K562 (cell line): ENCODE data around the gene NEURL4. TPM values are rescaled to one million over a fixed set of nuclear protein-coding genes. Genes with fewer than 3 reads are reported as not detected.

Source experiments
- ATAC-seq: fragments of 200-7000 bp; cut with Tn5 transposase; 3 replicates; pipeline ENCODE4 v1.9.1; 2020; ENCODE audit warnings: moderate library complexity
- BruUV-seq: library from RNA; stranded (reverse); fragments of 400-500 nt; replicated peaks from 2 replicates; lab custom pipeline; 2021; lab: Mats Ljungman, UMichigan
- CTCF ChIA-PET: fragments of 300-600 bp; formaldehyde crosslinking; extraction: SDS; loops from one replicate; lab custom pipeline; 2021; ENCODE audit warnings: low intra/inter-chr PET ratio; lab: Yijun Ruan, JAX
- POLR2A ChIA-PET: fragments of 300-600, 350-650 bp; sonication (Branson Sonifier 250); formaldehyde crosslinking; extraction: SDS; loops from one replicate; lab custom pipeline; 2021; ENCODE audit warnings: antibody characterized with exemption, inconsistent platforms; lab: Yijun Ruan, JAX
- DNase-seq, 4 experiments: peaks; one replicate each; pipeline versions ENCODE4 v3.0.0 to v3.0.0-alpha.2; 2011 to 2018; ENCODE audit warnings: low spot score in 3 of 4, mixed read lengths in 3 of 4; ENCODE audit errors: extremely low read depth in 1 of 4
- FAIRE-seq: peaks from 2 replicates; lab custom pipeline; 2011; peaks lifted over from hg19 to GRCh38; lab: Jason Lieb, UNC
- H2AFZ ChIP-seq: 2 replicates; pipeline ENCODE4 v1.6.0; 2011; ENCODE audit warnings: low read depth, low read length, control low read depth, inconsistent platforms
- H3K27ac ChIP-seq: fragments of 200-600 bp; 3 replicates; pipeline ENCODE4 v1.8.0; 2011; ENCODE audit warnings: low read depth, mild to moderate bottlenecking, control low read depth, inconsistent platforms, low read length, moderate library complexity, mixed read lengths; ENCODE audit errors: extremely low read depth
- H3K27me3 ChIP-seq, 2 experiments: fragments of 300-600 bp in 1 of 2; 2 replicates in 1 of 2; 3 replicates in 1 of 2; pipeline versions ENCODE4 v1.6.0 to v1.8.0; 2011; ENCODE audit warnings: inconsistent platforms in 2 of 2, low read length in 2 of 2, mild to moderate bottlenecking in 1 of 2, mixed read lengths in 1 of 2, moderate library complexity in 1 of 2; ENCODE audit not compliant: control insufficient read depth in 2 of 2, insufficient read depth in 2 of 2
- H3K36me3 ChIP-seq: fragments of 300-600 bp; 3 replicates; pipeline ENCODE4 v1.8.0; 2011; ENCODE audit warnings: mild to moderate bottlenecking, low read length, inconsistent platforms; ENCODE audit not compliant: control insufficient read depth, insufficient read depth
- H3K4me1 ChIP-seq, 2 experiments: fragments of 200-600 bp in 1 of 2; replicated peaks in 1 of 2; 2 replicates in 1 of 2; 3 replicates in 1 of 2; pipeline versions ENCODE4 v1.5.1 to v1.8.0; 2011; ENCODE audit warnings: inconsistent platforms in 2 of 2, low read length in 2 of 2, mild to moderate bottlenecking in 1 of 2, mixed read lengths in 1 of 2, moderate library complexity in 1 of 2; ENCODE audit not compliant: control insufficient read depth in 2 of 2, insufficient read depth in 2 of 2
- H3K4me2 ChIP-seq: 2 replicates; pipeline ENCODE4 v1.6.1; 2011; ENCODE audit warnings: low read length, control low read depth, inconsistent platforms, mixed read lengths; ENCODE audit not compliant: insufficient read depth
- H3K4me3 ChIP-seq: fragments of 200-600 bp; sonication (generic), shearing (Covaris generic); 2 replicates; pipeline ENCODE4 v1.5.1; 2016; ENCODE audit warnings: control low read depth, inconsistent platforms
- H3K79me2 ChIP-seq: fragments of 200-600 bp; 3 replicates; pipeline ENCODE4 v1.8.0; 2011; ENCODE audit warnings: low read length, inconsistent platforms; ENCODE audit not compliant: control insufficient read depth, insufficient read depth
- H3K9ac ChIP-seq, 2 experiments: 2 replicates each; pipeline versions ENCODE4 v1.6.0 to v1.6.1; 2011; ENCODE audit warnings: low read depth in 2 of 2, low read length in 2 of 2, control low read depth in 1 of 2, inconsistent platforms in 1 of 2, mild to moderate bottlenecking in 1 of 2, mixed read lengths in 1 of 2; ENCODE audit not compliant: insufficient read depth in 1 of 2
- H3K9me1 ChIP-seq: one replicate; pipeline ENCODE4 v1.6.0; 2011; ENCODE audit warnings: inconsistent platforms, mild to moderate bottlenecking, low read length, moderate library complexity; ENCODE audit not compliant: control insufficient read depth, insufficient read depth
- H3K9me3 ChIP-seq: replicated peaks from 2 replicates; pipeline ENCODE4 v1.5.1; 2011; ENCODE audit warnings: low read depth, low read length, inconsistent platforms; ENCODE audit not compliant: control insufficient read depth, insufficient read depth
- H4K20me1 ChIP-seq: replicated peaks from 2 replicates; pipeline ENCODE4 v1.6.1; 2011; ENCODE audit warnings: low read length, inconsistent platforms, mixed read lengths; ENCODE audit not compliant: control insufficient read depth, insufficient read depth
- BCOR ChIP-seq: fragments of 450-650 bp; IDR thresholded peaks from 2 replicates; pipeline ENCODE4 v1.6.1; 2016
- CREBBP ChIP-seq: IDR thresholded peaks from one replicate; pipeline ENCODE4 v1.6.1; 2012; ENCODE audit warnings: low read depth, mild to moderate bottlenecking, control low read depth, inconsistent platforms, low read length
- HDAC8 ChIP-seq: fragments of 450-650 bp; IDR thresholded peaks from 2 replicates; pipeline ENCODE4 v1.6.1; 2016; ENCODE audit warnings: mild to moderate bottlenecking, missing genetic modification characterization, moderate library complexity, missing compliant biosample characterization
- HMG20B ChIP-seq: fragments of 250-450 bp; sonication (Bioruptor Pico); IDR thresholded peaks from 2 replicates; pipeline ENCODE4 v1.5.0; 2021; ENCODE audit warnings: mild to moderate bottlenecking
- IRF2 ChIP-seq: sonication (generic); formaldehyde crosslinking; IDR thresholded peaks from 2 replicates; pipeline ENCODE4 v1.8.1; 2022; ENCODE audit warnings: mild to moderate bottlenecking, missing genetic modification reagents
- POLR3A ChIP-seq: IDR thresholded peaks from 2 replicates; pipeline ENCODE4 v1.6.1; 2011; ENCODE audit warnings: borderline replicate concordance, mild to moderate bottlenecking, moderate library complexity; ENCODE audit not compliant: insufficient read length, insufficient read depth; ENCODE audit errors: extremely low read depth
- RAD51 ChIP-seq: fragments of 450-650 bp; IDR thresholded peaks from 2 replicates; pipeline ENCODE4 v1.7.1; 2016; ENCODE audit warnings: low read depth, mild to moderate bottlenecking, borderline replicate concordance
- SMAD4 ChIP-seq: fragments of 250-450 bp; sonication (Bioruptor Pico); conservative IDR thresholded peaks from 2 replicates; pipeline ENCODE4 v1.8.0; 2021; ENCODE audit warnings: inconsistent platforms, mild to moderate bottlenecking, moderate library complexity
- SNIP1 ChIP-seq: fragments of 450-650 bp; IDR thresholded peaks from 2 replicates; pipeline ENCODE4 v1.7.1; 2017; ENCODE audit warnings: low read depth, mild to moderate bottlenecking
- SRSF7 ChIP-seq: fragments of 200-400 bp; formaldehyde crosslinking; optimal IDR thresholded peaks from 2 replicates; pipeline ENCODE3; 2017; ENCODE audit warnings: mild to moderate bottlenecking, low read depth, low read length
- TAL1 ChIP-seq: fragments of 450-650 bp; IDR thresholded peaks from 2 replicates; pipeline ENCODE4 v1.6.1; 2016; ENCODE audit warnings: mild to moderate bottlenecking
- WHSC1 ChIP-seq: IDR thresholded peaks from one replicate; pipeline ENCODE4 v1.6.1; 2012; ENCODE audit warnings: low read length, control low read depth, inconsistent platforms
- WGBS: fragments of 100-300 bp; shearing (Covaris generic); methylation state at CpG from one replicate; pipeline ENCODE4 v1.1.6; 2016; ENCODE audit warnings: low coverage, mixed read lengths; ENCODE audit not compliant: insufficient coverage; ENCODE audit errors: missing lambda C conversion rate; 5-methylcytosine and 5-hydroxymethylcytosine counted together
- in situ Hi-C: fragments of 300-500 bp; cut with MboI; formaldehyde crosslinking; loops from 4 replicates; pipeline ENCODE4 v1.15.0; 2018; ENCODE audit warnings: inconsistent platforms, mixed read lengths
- intact Hi-C: fragments of 100-400 bp; cut with micrococcal nuclease; formaldehyde crosslinking; loops from 2 replicates; pipeline ENCODE4 v1.14.2; 2022
- polyA plus RNA-seq, 8 experiments: library from polyadenylated mRNA; depleted of rRNA in 4 of 8; stranded (reverse) in 5 of 8; unstranded in 3 of 8; fragments of >200 nt; fragmentation: Nextera tagmentation in 2 of 8; fragmentation: Illumina TruSeq in 1 of 8; extraction: Ambion mirVana in 2 of 8; extraction: Trizol in 1 of 8; gene quantifications; 2 replicates each; pipeline versions ENCODE4 v1.2.1 to v1.2.3, GENCODE V29; 2011 to 2014; ENCODE audit warnings: inconsistent platforms in 1 of 8, missing spikeins in 1 of 8
- total RNA-seq, 7 experiments: library from RNA; depleted of rRNA in 6 of 7; stranded (reverse); fragments of >200 nt in 6 of 7; fragmentation: Illumina TruSeq in 2 of 7; extraction: Trizol in 2 of 7; gene quantifications; 2 replicates each; pipeline versions ENCODE4 v1.2.1 to v1.2.3, GENCODE V29; 2011 to 2021; ENCODE audit warnings: low replicate concordance in 1 of 7
- TF ChIP-seq, protein P1 (sequence below): sonication (generic); formaldehyde crosslinking; IDR thresholded peaks from 2 replicates; pipeline ENCODE4 v1.8.0; 2022; ENCODE audit warnings: mild to moderate bottlenecking, missing genetic modification reagents
- TF ChIP-seq, protein P2 (sequence below): fragments of 250-450 bp; sonication (Bioruptor Pico); IDR thresholded peaks from 2 replicates; pipeline ENCODE4 v1.4.0; 2020; ENCODE audit warnings: borderline replicate concordance
- TF ChIP-seq, protein P3 (sequence below), 2 experiments: fragments of 150-350 bp in 1 of 2; IDR thresholded peaks; 2 replicates each; pipeline ENCODE4 v1.6.1; 2012 to 2016; ENCODE audit warnings: low read depth in 2 of 2, low read length in 2 of 2, mild to moderate bottlenecking in 1 of 2, moderate library complexity in 1 of 2

NEURL4 gene
- total and polyA plus RNA-seq, 9 of the 15 experiments (the other 6 are each of a cell fraction or from before 2014, with no cell fraction given), result 0.08 to 37.4 (median 11.5) TPM

DNA sequence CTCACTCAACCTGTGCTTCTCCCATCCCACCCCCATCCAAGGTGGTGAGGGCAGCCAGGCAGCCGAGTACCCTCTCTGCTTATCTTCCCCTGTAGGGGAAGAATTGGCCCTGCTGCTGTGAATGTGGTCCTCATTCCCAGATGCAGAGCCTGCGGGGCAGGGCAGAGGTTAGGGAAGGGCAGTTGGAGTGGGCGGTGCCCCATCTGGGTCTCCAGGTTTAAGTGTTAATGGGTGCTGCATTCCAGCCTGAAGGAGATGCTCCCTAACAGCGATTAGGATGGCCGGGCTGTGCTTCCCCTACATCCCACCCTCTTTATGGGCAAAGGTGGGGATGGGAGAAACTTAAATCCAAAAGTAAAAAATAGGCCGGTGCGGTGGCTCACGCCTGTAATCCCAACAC lies 37.9 kb upstream of the NEURL4 start:
- FAIRE-seq, result no peak
- TF ChIP-seq TAL1, result no peak
- TF ChIP-seq, protein P1, sequence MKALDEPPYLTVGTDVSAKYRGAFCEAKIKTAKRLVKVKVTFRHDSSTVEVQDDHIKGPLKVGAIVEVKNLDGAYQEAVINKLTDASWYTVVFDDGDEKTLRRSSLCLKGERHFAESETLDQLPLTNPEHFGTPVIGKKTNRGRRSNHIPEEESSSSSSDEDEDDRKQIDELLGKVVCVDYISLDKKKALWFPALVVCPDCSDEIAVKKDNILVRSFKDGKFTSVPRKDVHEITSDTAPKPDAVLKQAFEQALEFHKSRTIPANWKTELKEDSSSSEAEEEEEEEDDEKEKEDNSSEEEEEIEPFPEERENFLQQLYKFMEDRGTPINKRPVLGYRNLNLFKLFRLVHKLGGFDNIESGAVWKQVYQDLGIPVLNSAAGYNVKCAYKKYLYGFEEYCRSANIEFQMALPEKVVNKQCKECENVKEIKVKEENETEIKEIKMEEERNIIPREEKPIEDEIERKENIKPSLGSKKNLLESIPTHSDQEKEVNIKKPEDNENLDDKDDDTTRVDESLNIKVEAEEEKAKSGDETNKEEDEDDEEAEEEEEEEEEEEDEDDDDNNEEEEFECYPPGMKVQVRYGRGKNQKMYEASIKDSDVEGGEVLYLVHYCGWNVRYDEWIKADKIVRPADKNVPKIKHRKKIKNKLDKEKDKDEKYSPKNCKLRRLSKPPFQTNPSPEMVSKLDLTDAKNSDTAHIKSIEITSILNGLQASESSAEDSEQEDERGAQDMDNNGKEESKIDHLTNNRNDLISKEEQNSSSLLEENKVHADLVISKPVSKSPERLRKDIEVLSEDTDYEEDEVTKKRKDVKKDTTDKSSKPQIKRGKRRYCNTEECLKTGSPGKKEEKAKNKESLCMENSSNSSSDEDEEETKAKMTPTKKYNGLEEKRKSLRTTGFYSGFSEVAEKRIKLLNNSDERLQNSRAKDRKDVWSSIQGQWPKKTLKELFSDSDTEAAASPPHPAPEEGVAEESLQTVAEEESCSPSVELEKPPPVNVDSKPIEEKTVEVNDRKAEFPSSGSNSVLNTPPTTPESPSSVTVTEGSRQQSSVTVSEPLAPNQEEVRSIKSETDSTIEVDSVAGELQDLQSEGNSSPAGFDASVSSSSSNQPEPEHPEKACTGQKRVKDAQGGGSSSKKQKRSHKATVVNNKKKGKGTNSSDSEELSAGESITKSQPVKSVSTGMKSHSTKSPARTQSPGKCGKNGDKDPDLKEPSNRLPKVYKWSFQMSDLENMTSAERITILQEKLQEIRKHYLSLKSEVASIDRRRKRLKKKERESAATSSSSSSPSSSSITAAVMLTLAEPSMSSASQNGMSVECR, result no peak
- TF ChIP-seq CREBBP, result no peak
- TF ChIP-seq, protein P2, sequence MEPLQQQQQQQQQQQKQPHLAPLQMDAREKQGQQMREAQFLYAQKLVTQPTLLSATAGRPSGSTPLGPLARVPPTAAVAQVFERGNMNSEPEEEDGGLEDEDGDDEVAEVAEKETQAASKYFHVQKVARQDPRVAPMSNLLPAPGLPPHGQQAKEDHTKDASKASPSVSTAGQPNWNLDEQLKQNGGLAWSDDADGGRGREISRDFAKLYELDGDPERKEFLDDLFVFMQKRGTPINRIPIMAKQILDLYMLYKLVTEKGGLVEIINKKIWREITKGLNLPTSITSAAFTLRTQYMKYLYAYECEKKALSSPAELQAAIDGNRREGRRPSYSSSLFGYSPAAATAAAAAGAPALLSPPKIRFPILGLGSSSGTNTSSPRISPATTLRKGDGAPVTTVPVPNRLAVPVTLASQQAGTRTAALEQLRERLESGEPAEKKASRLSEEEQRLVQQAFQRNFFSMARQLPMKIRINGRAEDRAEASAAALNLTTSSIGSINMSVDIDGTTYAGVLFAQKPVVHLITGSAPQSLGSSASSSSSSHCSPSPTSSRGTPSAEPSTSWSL (CRISPR knock-in tag), result no peak
- TF ChIP-seq HDAC8, result no peak
- TF ChIP-seq SRSF7, result no peak
- TF ChIP-seq SNIP1, result no peak
- TF ChIP-seq BCOR, result no peak
- TF ChIP-seq HMG20B (CRISPR knock-in tag), result no peak
- no peak for TF ChIP-seq RAD51
- TF ChIP-seq, protein P3, sequence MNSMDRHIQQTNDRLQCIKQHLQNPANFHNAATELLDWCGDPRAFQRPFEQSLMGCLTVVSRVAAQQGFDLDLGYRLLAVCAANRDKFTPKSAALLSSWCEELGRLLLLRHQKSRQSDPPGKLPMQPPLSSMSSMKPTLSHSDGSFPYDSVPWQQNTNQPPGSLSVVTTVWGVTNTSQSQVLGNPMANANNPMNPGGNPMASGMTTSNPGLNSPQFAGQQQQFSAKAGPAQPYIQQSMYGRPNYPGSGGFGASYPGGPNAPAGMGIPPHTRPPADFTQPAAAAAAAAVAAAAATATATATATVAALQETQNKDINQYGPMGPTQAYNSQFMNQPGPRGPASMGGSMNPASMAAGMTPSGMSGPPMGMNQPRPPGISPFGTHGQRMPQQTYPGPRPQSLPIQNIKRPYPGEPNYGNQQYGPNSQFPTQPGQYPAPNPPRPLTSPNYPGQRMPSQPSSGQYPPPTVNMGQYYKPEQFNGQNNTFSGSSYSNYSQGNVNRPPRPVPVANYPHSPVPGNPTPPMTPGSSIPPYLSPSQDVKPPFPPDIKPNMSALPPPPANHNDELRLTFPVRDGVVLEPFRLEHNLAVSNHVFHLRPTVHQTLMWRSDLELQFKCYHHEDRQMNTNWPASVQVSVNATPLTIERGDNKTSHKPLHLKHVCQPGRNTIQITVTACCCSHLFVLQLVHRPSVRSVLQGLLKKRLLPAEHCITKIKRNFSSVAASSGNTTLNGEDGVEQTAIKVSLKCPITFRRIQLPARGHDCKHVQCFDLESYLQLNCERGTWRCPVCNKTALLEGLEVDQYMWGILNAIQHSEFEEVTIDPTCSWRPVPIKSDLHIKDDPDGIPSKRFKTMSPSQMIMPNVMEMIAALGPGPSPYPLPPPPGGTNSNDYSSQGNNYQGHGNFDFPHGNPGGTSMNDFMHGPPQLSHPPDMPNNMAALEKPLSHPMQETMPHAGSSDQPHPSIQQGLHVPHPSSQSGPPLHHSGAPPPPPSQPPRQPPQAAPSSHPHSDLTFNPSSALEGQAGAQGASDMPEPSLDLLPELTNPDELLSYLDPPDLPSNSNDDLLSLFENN (IDR thresholded peaks at IDR 0.05; ENCODE audit: low read depth in 2 of 2, low read length in 2 of 2), result no peak
- no peak for TF ChIP-seq SMAD4 (CRISPR knock-in tag)
- TF ChIP-seq IRF2 (CRISPR knock-in tag), result no peak
- TF ChIP-seq POLR3A, result no peak
- TF ChIP-seq WHSC1, result no peak

More for the DNA sequence above, 37.9 kb upstream of the NEURL4 start:
- Histone ChIP-seq H3K9ac (no peak overlapping the region; a peak in 1 of 4 replicates), H3K27ac (no peak overlapping the region), H3K4me2 (no peak overlapping the region), H3K79me2 (no peaks in the 10 kb centered on the region), H4K20me1 (no peaks in the 10 kb centered on the region), H3K4me3 (no peak overlapping the region), H3K9me1 (no peaks in the 10 kb centered on the region), H3K36me3 (no peaks in the 10 kb centered on the region), H2AFZ (no peak overlapping the region), H3K4me1 (no peaks in the 10 kb centered on the region; a peak in 1 of 5 replicates), H3K27me3 (peaks cover 3 to 4% of the 10 kb centered on the region in 2 experiments; a peak in 1 of 5 replicates), H3K9me3 (no peaks in the 10 kb centered on the region)
- WGBS, result 61% methylated on average over 8 of the region's 8 CpGs
- BruUV-seq, result no TSS peak
- CTCF ChIA-PET, result no interaction called here
- intact Hi-C loops, result no loop called here
- POLR2A ChIA-PET, result no interaction called here
- no peak for ATAC-seq
- no peak for DNase-seq
- in situ Hi-C loops, result no loop called here
